Amygdala (tissue), 56 donors: ENCODE data around the gene MYMK.

Experiments
- DNase-seq, 56 donors: peaks; one replicate each; lab custom pipeline; 2025; lab: John Stamatoyannopoulos, UW

MYMK gene

GRCh38 chr9:133472753-133473378 is 51.9 kb downstream of the MYMK start:
- DNase-seq: no peak

GRCh38 chr9:133472277-133472645 is 52.5 kb downstream of the MYMK start:
- DNase-seq: no peak

GRCh38 chr9:133471551-133472276 is 53.0 kb downstream of the MYMK start:
- no peak for DNase-seq

- DNase-seq: no peak
These were observed 53.8 kb downstream of the MYMK start for GRCh38 chr9:133470988-133471387.

GRCh38 chr9:133470427-133470924 is 54.3 kb downstream of the MYMK start:
- DNase-seq: peak in 1 of 56 donors; percentile 24

- DNase-seq: no peak
These were observed 55.9 kb downstream of the MYMK start for GRCh38 chr9:133468777-133469421.

- DNase-seq: no peak
These were observed 56.4 kb downstream of the MYMK start for GRCh38 chr9:133468374-133468773.

- no peak for DNase-seq
These were observed 57.7 kb downstream of the MYMK start for GRCh38 chr9:133467101-133467500.

- DNase-seq: no peak
These were observed 58.8 kb downstream of the MYMK start for GRCh38 chr9:133465984-133466383.

- no peak for DNase-seq
These were observed 60.1 kb downstream of the MYMK start for GRCh38 chr9:133464638-133465037.
